Naive thymus-derived CD4-positive, alpha-beta T cell (primary cell): ENCODE measurements around the gene RAB35. TPM values are rescaled to one million over a fixed set of nuclear protein-coding genes. Genes with fewer than 3 reads are reported as not detected.
A peak's percentile ranks its signal among the peaks of the same experiment; 100 is the strongest.

Experiments used
- ATAC-seq: fragments of 150-1000 bp; cut with Tn5 transposase; 2 replicates; pipeline ENCODE4 v1.10.0; 2021; ENCODE audit warnings: mild to moderate bottlenecking, moderate library complexity
- CTCF ChIA-PET: fragments of 350-600 bp; sonication (Branson Sonifier 250); formaldehyde crosslinking; loops from one replicate; lab custom pipeline; 2021; ENCODE audit warnings: antibody characterized with exemption; lab: Charles Lee
- POLR2A ChIA-PET: fragments of 350-600 bp; sonication (Branson Sonifier 250); formaldehyde crosslinking; loops from one replicate; lab custom pipeline; 2021; ENCODE audit warnings: antibody characterized with exemption, inconsistent platforms; lab: Charles Lee
- DNase-seq, 9 donors: peaks; one replicate each; pipeline versions ENCODE4 v3.0.0 to v3.0.0-alpha.2; 2020 to 2022; ENCODE audit warnings: mixed read lengths in 1 of 9
- H3K27ac ChIP-seq: one replicate; pipeline ENCODE4 v1.7.0; 2013; ENCODE audit warnings: mild to moderate bottlenecking, low read depth, low read length, moderate library complexity
- H3K27me3 ChIP-seq, 2 donors: one replicate each; pipeline ENCODE4 v1.7.0; 2013; ENCODE audit warnings: low read length in 2 of 2, mild to moderate bottlenecking in 2 of 2, moderate library complexity in 2 of 2; ENCODE audit not compliant: control insufficient read depth in 2 of 2, insufficient read depth in 2 of 2
- H3K36me3 ChIP-seq, 3 experiments: 1 replicate in 2 of 3; 2 replicates in 1 of 3; pipeline ENCODE4 v1.7.0; 2013; ENCODE audit warnings: low read length in 3 of 3, mild to moderate bottlenecking in 3 of 3, moderate library complexity in 1 of 3; ENCODE audit not compliant: insufficient read depth in 3 of 3, control insufficient read depth in 2 of 3
- H3K4me1 ChIP-seq, 2 donors: one replicate each; pipeline ENCODE4 v1.7.0; 2013; ENCODE audit warnings: low read length in 2 of 2, mild to moderate bottlenecking in 2 of 2, moderate library complexity in 1 of 2; ENCODE audit not compliant: control insufficient read depth in 2 of 2, insufficient read depth in 2 of 2
- H3K4me3 ChIP-seq: 2 replicates; pipeline ENCODE4 v1.7.0; 2013; ENCODE audit warnings: mild to moderate bottlenecking, low read length
- H3K9me3 ChIP-seq, 3 experiments: 1 replicate in 2 of 3; 2 replicates in 1 of 3; pipeline ENCODE4 v1.7.0; 2013; ENCODE audit warnings: low read length in 3 of 3; ENCODE audit not compliant: control insufficient read depth in 2 of 3
- H3K27ac Mint-ChIP-seq, 9 donors: one replicate each; pipeline ENCODE4 v1.8.0; 2020 to 2022; ENCODE audit warnings: mixed read lengths in 9 of 9, mild to moderate bottlenecking in 8 of 9, moderate library complexity in 5 of 9, inconsistent platforms in 2 of 9
- H3K27me3 Mint-ChIP-seq, 5 donors: one replicate each; pipeline ENCODE4 v1.8.0; 2021 to 2022; ENCODE audit warnings: mixed read lengths in 5 of 5, mild to moderate bottlenecking in 1 of 5
- H3K36me3 Mint-ChIP-seq, 5 donors: one replicate each; pipeline ENCODE4 v1.8.0; 2020 to 2022; ENCODE audit warnings: mixed read lengths in 5 of 5, mild to moderate bottlenecking in 3 of 5, inconsistent platforms in 1 of 5
- H3K4me1 Mint-ChIP-seq, 7 donors: one replicate each; pipeline ENCODE4 v1.8.0; 2020 to 2022; ENCODE audit warnings: mixed read lengths in 7 of 7, mild to moderate bottlenecking in 3 of 7, inconsistent platforms in 1 of 7
- H3K4me3 Mint-ChIP-seq, 10 donors: one replicate each; pipeline ENCODE4 v1.8.0; 2020 to 2022; ENCODE audit warnings: mild to moderate bottlenecking in 10 of 10, mixed read lengths in 10 of 10, moderate library complexity in 6 of 10, inconsistent platforms in 2 of 10
- H3K9me3 Mint-ChIP-seq, 11 donors: one replicate each; pipeline ENCODE4 v1.8.0; 2020 to 2022; ENCODE audit warnings: mixed read lengths in 11 of 11, mild to moderate bottlenecking in 4 of 11, inconsistent platforms in 1 of 11, moderate library complexity in 1 of 11
- intact Hi-C, 2 donors: fragments of 100-400 bp; cut with micrococcal nuclease; formaldehyde crosslinking; loops; one replicate each; pipeline ENCODE4 v1.15.1; 2023
- polyA plus RNA-seq, 2 donors: library from polyadenylated mRNA; unstranded; fragments of 300-500 nt; fragmentation: Illumina TruSeq; gene quantifications; one replicate each; pipeline ENCODE4 v1.2.3, GENCODE V29; 2021
- total RNA-seq, 6 experiments: library from RNA in 5 of 6; stranded (reverse) in 5 of 6; gene quantifications; 1 replicate in 5 of 6; 2 replicates in 1 of 6; pipeline ENCODE4 v1.2.3 and lab custom pipeline; 2021 to 2026

The RAB35 gene
- total and polyA plus RNA-seq, 7 experiments from 2014 or later, result 14.5 to 77.3 (median 53.1) TPM

GRCh38 chr12:120115066-120115465 is 1.5 kb downstream of the RAB35 start:
- Mint-ChIP-seq H3K4me3 (peak overlapping the region; percentile 78 to 98 (median 92)), H3K9me3 (peaks cover 0 to 2% (median 0%) of the 10 kb centered on the region in 11 donors), H3K27ac (peak overlapping the region; percentile 47 to 98 (median 93)), H3K27me3 (no peaks in the 10 kb centered on the region), H3K4me1 (peaks cover 68 to 88% (median 79%) of the 10 kb centered on the region in 7 donors), H3K36me3 (peaks cover 0 to 35% (median 13%) of the 10 kb centered on the region in 5 donors)
- H3K4me3 ChIP-seq, result peak overlapping the region; percentile 66
- intact Hi-C loops, result loop anchor here in 1 of 2 donors (5.0 kb wide), 2 partner anchors 448 to 572 kb away; partner anchors contain the start of genes MLEC and PRKAB1
- ChIA-PET CTCF (interaction anchor here (1.0 to 1.2 kb wide), 2 partner anchors 114 to 126 kb away, joined by 3 read pairs; partner anchors contain the start of gene BICDL1), POLR2A (interaction anchor here (1.4 to 7.1 kb wide), 2 partner anchors 85 to 125 kb away, joined by 3 to 47 read pairs; partner anchors contain the start of gene RPLP0)
- H3K36me3 ChIP-seq, result peaks cover 0 to 3% (median 0%) of the 10 kb centered on the region in 3 experiments
- no peak for DNase-seq
- H3K27me3 ChIP-seq, result no peaks in the 10 kb centered on the region
- peaks cover 44 to 56% of the 10 kb centered on the region in 2 donors for H3K4me1 ChIP-seq
- peak overlapping the region; percentile 84 for H3K27ac ChIP-seq
- ATAC-seq, result no peak
- H3K9me3 ChIP-seq, result no peaks in the 10 kb centered on the region

GRCh38 chr12:120110550-120111501 is 5.7 kb downstream of the RAB35 start:
- no peaks in the 10 kb centered on the region for H3K9me3 ChIP-seq
- peaks cover 50 to 86% (median 72%) of the 10 kb centered on the region in 7 donors for H3K4me1 Mint-ChIP-seq
- peaks cover 0 to 21% (median 3%) of the 10 kb centered on the region in 3 experiments for H3K36me3 ChIP-seq
- no peaks in the 10 kb centered on the region for H3K27me3 ChIP-seq
- peaks cover 45 to 52% of the 10 kb centered on the region in 2 donors for H3K4me1 ChIP-seq
- ATAC-seq (peak; percentile 90), DNase-seq (peak in 8 of 9 donors; percentile 34 to 58 (median 51))
- intact Hi-C loops, result loop anchor here in 1 of 2 donors (1.0 kb wide), 1 partner anchor 24 kb away; no protein-coding TSS in a partner anchor
- H3K36me3 Mint-ChIP-seq, result peaks cover 0 to 33% (median 18%) of the 10 kb centered on the region in 5 donors
- POLR2A ChIA-PET, result interaction anchor here (1.0 to 1.4 kb wide), 5 partner anchors 9 to 181 kb away, joined by 3 to 10 read pairs (median 4); partner anchors contain the start of genes RNU4-2 and RPLP0
- H3K4me3 ChIP-seq, result peak overlapping the region; percentile 44
- H3K27me3 Mint-ChIP-seq, result no peaks in the 10 kb centered on the region
- H3K9me3 Mint-ChIP-seq, result peaks cover 0 to 2% (median 0%) of the 10 kb centered on the region in 11 donors
- peak overlapping the region; percentile 62 for H3K27ac ChIP-seq
- CTCF ChIA-PET, result interaction anchor here (1.0 to 1.2 kb wide), 2 partner anchors 10 to 12 kb away, joined by 3 to 4 read pairs; no protein-coding TSS in a partner anchor
- H3K4me3 Mint-ChIP-seq, result peak overlapping the region; percentile 72 to 90 (median 78)
- peak overlapping the region; percentile 44 to 93 (median 81) for H3K27ac Mint-ChIP-seq

GRCh38 chr12:120109570-120110267 is 6.8 kb downstream of the RAB35 start:
- intact Hi-C loops, result loop anchor here in 1 of 2 donors (1.0 kb wide), 1 partner anchor 22 kb away; no protein-coding TSS in a partner anchor
- Mint-ChIP-seq H3K27ac (peak overlapping the region in 4 of 9 donors; percentile 33 to 78 (median 45)), H3K4me3 (peak overlapping the region in 8 of 10 donors; percentile 44 to 84 (median 68))

GRCh38 chr12:120106151-120106550 is 10.4 kb downstream of the RAB35 start:
- Mint-ChIP-seq H3K27me3 (no peaks in the 10 kb centered on the region), H3K4me3 (peak overlapping the region in 1 of 10 donors; percentile 8), H3K9me3 (no peaks in the 10 kb centered on the region), H3K27ac (peak overlapping the region in 5 of 9 donors; percentile 5 to 64 (median 25)), H3K4me1 (peaks cover 36 to 75% (median 50%) of the 10 kb centered on the region in 7 donors), H3K36me3 (peaks cover 0 to 38% (median 12%) of the 10 kb centered on the region in 5 donors)
- intact Hi-C loops, result no loop called here
- H3K9me3 ChIP-seq, result no peaks in the 10 kb centered on the region
- peaks cover 30 to 33% of the 10 kb centered on the region in 2 donors for H3K4me1 ChIP-seq
- peaks cover 17 to 59% (median 20%) of the 10 kb centered on the region in 3 experiments for H3K36me3 ChIP-seq
- ChIA-PET CTCF (interaction anchor here (0.7 kb wide), 1 partner anchor 273 kb away, joined by 5 read pairs; no protein-coding TSS in a partner anchor), POLR2A (interaction anchor here (0.8 kb wide), 1 partner anchor 89 kb away, joined by 3 read pairs; no protein-coding TSS in a partner anchor)
- no peak overlapping the region for H3K4me3 ChIP-seq
- ATAC-seq (no peak), DNase-seq (no peak)
- no peaks in the 10 kb centered on the region for H3K27me3 ChIP-seq
- H3K27ac ChIP-seq, result no peak overlapping the region

More at GRCh38 chr12:120109570-120110267, 6.8 kb downstream of the RAB35 start:
- ATAC-seq (no peak), DNase-seq (no peak)
- no peaks in the 10 kb centered on the region for H3K27me3 ChIP-seq
- H3K36me3 ChIP-seq, result peaks cover 6 to 28% (median 7%) of the 10 kb centered on the region in 3 experiments
- ChIA-PET CTCF (interaction anchor here (1.2 kb wide), 1 partner anchor 11 kb away, joined by 3 read pairs; no protein-coding TSS in a partner anchor), POLR2A (interaction anchor here (0.8 to 1.0 kb wide), 3 partner anchors 10 to 158 kb away, joined by 3 to 5 read pairs (median 4); no protein-coding TSS in a partner anchor)
- H3K4me1 ChIP-seq, result peaks cover 34 to 41% of the 10 kb centered on the region in 2 donors
- peaks cover 0 to 2% (median 0%) of the 10 kb centered on the region in 11 donors for H3K9me3 Mint-ChIP-seq
- H3K27ac ChIP-seq, result no peak overlapping the region
- H3K27me3 Mint-ChIP-seq, result no peaks in the 10 kb centered on the region
- H3K36me3 Mint-ChIP-seq, result peaks cover 0 to 37% (median 21%) of the 10 kb centered on the region in 5 donors
- peaks cover 44 to 81% (median 67%) of the 10 kb centered on the region in 7 donors for H3K4me1 Mint-ChIP-seq
- peak overlapping the region; percentile 10 for H3K4me3 ChIP-seq
- H3K9me3 ChIP-seq, result no peaks in the 10 kb centered on the region

GRCh38 chr12:120103371-120103770 is 13.2 kb downstream of the RAB35 start:
- ChIA-PET POLR2A (no interaction called here), CTCF (interaction anchor here (1.1 kb wide), 1 partner anchor 24 kb away, joined by 3 read pairs; no protein-coding TSS in a partner anchor)
- intact Hi-C loops, result no loop called here
- Histone ChIP-seq H3K4me3 (no peak overlapping the region), H3K27ac (no peak overlapping the region), H3K4me1 (peaks cover 3 to 13% of the 10 kb centered on the region in 2 donors), H3K36me3 (peaks cover 17 to 87% (median 20%) of the 10 kb centered on the region in 3 experiments), H3K9me3 (no peaks in the 10 kb centered on the region), H3K27me3 (no peaks in the 10 kb centered on the region)
- Mint-ChIP-seq H3K27me3 (no peaks in the 10 kb centered on the region), H3K27ac (no peak overlapping the region), H3K4me3 (no peak overlapping the region), H3K36me3 (peaks cover 0 to 35% (median 7%) of the 10 kb centered on the region in 5 donors), H3K4me1 (peaks cover 16 to 55% (median 34%) of the 10 kb centered on the region in 7 donors), H3K9me3 (peaks cover 0 to 2% (median 0%) of the 10 kb centered on the region in 11 donors)
- ATAC-seq (no peak), DNase-seq (no peak)
